ENCODE results near the gene CEP63.

Gene CEP63

DNA sequence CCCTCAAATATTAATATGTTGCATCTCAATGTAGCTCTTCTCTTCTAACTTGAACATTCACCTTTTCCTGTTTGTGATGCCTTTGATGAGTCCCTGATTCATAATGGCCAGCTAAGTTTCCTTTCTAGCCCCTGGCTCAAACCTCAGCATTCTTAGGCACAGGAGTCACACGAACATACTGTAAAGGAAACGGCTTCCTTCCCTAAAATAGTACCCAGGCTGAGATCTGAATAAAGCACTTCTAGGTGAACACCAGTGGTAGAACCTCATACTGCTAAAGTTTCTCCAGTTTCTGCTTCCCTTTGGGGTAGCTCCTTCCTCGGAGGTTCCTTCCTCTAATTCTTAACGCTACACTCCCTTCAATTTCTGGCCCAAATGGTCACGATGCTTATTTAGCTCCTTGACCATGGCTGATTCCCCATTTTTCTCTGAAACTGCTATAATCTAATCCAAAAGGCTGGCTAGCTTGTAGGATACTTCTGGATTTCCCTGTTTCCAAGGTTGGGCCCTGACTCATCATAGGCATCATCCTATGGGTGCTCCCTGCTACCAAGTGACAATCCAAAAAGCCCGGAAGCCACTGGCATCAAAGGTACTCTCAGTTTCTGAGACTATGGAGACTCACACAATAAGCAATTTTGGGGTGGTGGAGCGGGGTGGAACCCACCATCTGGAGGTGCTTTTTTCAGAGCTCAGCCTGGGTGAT, 2.5 kb upstream of the CEP63 start:
- H3K4me3 ChIP-seq (ENCODE audit: low read depth, low read length), result no peak overlapping the region
- H3K27ac ChIP-seq (ENCODE audit: low read depth, low read length), result no peak overlapping the region
- peaks cover 15% of the 10 kb centered on the region for H3K4me1 ChIP-seq (ENCODE audit: control insufficient read depth, insufficient read depth, low read length)
- H3K27me3 ChIP-seq (ENCODE audit: control insufficient read depth, insufficient read depth, low read length), result no peaks in the 10 kb centered on the region
- H3K9ac ChIP-seq (ENCODE audit: low read depth, low read length), result no peak overlapping the region
- peaks cover 41% of the 10 kb centered on the region for H3K36me3 ChIP-seq (ENCODE audit: control insufficient read depth, insufficient read depth, low read length)
- no peaks in the 10 kb centered on the region for H3K9me3 ChIP-seq (ENCODE audit: control insufficient read depth, insufficient read depth, low read length)

GRCh38 chr3:134485075-134485717, 661 bp upstream of the CEP63 start:
- Histone ChIP-seq H3K27ac (ENCODE audit: low read depth, low read length) (peak overlapping the region; percentile 86), H3K4me1 (ENCODE audit: control insufficient read depth, insufficient read depth, low read length) (peaks cover 15% of the 10 kb centered on the region), H3K9me3 (ENCODE audit: control insufficient read depth, insufficient read depth, low read length) (no peaks in the 10 kb centered on the region)

DNA sequence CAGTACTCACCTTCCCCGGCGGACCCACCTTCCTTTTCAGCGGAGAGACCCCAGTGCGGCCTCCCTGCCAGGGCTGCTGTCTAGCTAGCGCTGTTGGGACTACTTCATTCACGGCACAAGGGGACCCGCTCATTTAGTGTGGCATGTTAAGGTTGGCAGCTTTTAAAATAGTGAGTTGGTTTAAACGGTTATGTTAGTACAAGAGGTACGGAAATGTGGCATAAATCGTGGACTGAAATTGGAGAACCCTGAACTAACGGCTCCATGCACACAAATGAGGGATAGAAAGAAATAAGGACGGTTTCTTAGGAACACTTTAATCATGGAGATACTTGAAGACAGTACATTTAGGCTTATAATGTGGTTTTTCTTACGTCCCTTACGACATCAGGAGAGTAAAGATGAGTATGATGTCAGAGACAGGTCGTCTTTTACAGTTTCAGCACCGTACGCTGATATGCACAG, 752 bp downstream of the CEP63 start:
- peak overlapping the region; percentile 86 for H3K27ac ChIP-seq (ENCODE audit: low read depth, low read length)
- peaks cover 12% of the 10 kb centered on the region for H3K36me3 ChIP-seq (ENCODE audit: control insufficient read depth, insufficient read depth, low read length)
- no peaks in the 10 kb centered on the region for H3K27me3 ChIP-seq (ENCODE audit: control insufficient read depth, insufficient read depth, low read length)
- H3K9ac ChIP-seq (ENCODE audit: low read depth, low read length), result peak overlapping the region; percentile 91
- H3K4me3 ChIP-seq (ENCODE audit: low read depth, low read length), result peak overlapping the region; percentile 83
- H3K9me3 ChIP-seq (ENCODE audit: control insufficient read depth, insufficient read depth, low read length), result no peaks in the 10 kb centered on the region
- H3K4me1 ChIP-seq (ENCODE audit: control insufficient read depth, insufficient read depth, low read length), result peaks cover 15% of the 10 kb centered on the region

More at GRCh38 chr3:134485075-134485717, 661 bp upstream of the CEP63 start:
- Histone ChIP-seq H3K27me3 (ENCODE audit: control insufficient read depth, insufficient read depth, low read length) (no peaks in the 10 kb centered on the region), H3K36me3 (ENCODE audit: control insufficient read depth, insufficient read depth, low read length) (peaks cover 26% of the 10 kb centered on the region), H3K9ac (ENCODE audit: low read depth, low read length) (peak overlapping the region; percentile 91), H3K4me3 (ENCODE audit: low read depth, low read length) (peak overlapping the region; percentile 83)

- no peaks in the 10 kb centered on the region for H3K9me3 ChIP-seq (ENCODE audit: control insufficient read depth, insufficient read depth, low read length)
- H3K4me1 ChIP-seq (ENCODE audit: control insufficient read depth, insufficient read depth, low read length), result peaks cover 15% of the 10 kb centered on the region
- H3K9ac ChIP-seq (ENCODE audit: low read depth, low read length), result no peak overlapping the region
- H3K4me3 ChIP-seq (ENCODE audit: low read depth, low read length), result peak overlapping the region; percentile 83
- peaks cover 4% of the 10 kb centered on the region for H3K36me3 ChIP-seq (ENCODE audit: control insufficient read depth, insufficient read depth, low read length)
- H3K27ac ChIP-seq (ENCODE audit: low read depth, low read length), result no peak overlapping the region
- no peaks in the 10 kb centered on the region for H3K27me3 ChIP-seq (ENCODE audit: control insufficient read depth, insufficient read depth, low read length)
These were observed 1.5 kb downstream of the CEP63 start for GRCh38 chr3:134487406-134487805.

- 0 out of 2 replicates have a peak, but pooled peaks cover 3% of the 10 kb centered on the region for H3K36me3 ChIP-seq (ENCODE audit: control insufficient read depth, insufficient read depth, low read length)
- no peaks in the 10 kb centered on the region for H3K9me3 ChIP-seq (ENCODE audit: control insufficient read depth, insufficient read depth, low read length)
- H3K27me3 ChIP-seq (ENCODE audit: control insufficient read depth, insufficient read depth, low read length), result no peaks in the 10 kb centered on the region
- no peak overlapping the region for H3K27ac ChIP-seq (ENCODE audit: low read depth, low read length)
- no peak overlapping the region for H3K9ac ChIP-seq (ENCODE audit: low read depth, low read length)
- no peak overlapping the region for H3K4me3 ChIP-seq (ENCODE audit: low read depth, low read length)
- no peaks in the 10 kb centered on the region for H3K4me1 ChIP-seq (ENCODE audit: control insufficient read depth, insufficient read depth, low read length)
These were observed 8.6 kb downstream of the CEP63 start for GRCh38 chr3:134494495-134494894.

DNA sequence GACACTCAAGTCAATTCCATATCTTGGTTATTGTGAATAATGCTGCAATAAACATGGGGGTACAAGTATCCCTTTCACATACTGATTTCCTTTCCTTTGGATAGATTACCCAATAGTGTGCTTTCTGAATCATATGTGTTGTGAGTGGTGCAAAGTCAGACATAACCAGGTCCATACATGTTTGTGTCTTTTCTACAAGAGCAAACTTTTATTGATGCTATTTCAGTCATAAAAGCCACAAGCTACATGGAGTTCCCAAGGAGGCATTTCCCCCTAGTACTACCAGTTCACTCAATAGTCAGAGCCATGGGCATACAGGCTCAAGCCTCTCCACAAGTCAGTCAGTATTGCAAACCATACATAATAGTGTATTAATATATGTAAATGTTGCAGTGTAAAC, 10.1 kb downstream of the CEP63 start:
- Histone ChIP-seq H3K4me3 (ENCODE audit: low read depth, low read length) (no peak overlapping the region), H3K36me3 (ENCODE audit: control insufficient read depth, insufficient read depth, low read length) (0 out of 2 replicates have a peak, but pooled peaks cover 3% of the 10 kb centered on the region), H3K9me3 (ENCODE audit: control insufficient read depth, insufficient read depth, low read length) (no peaks in the 10 kb centered on the region), H3K27me3 (ENCODE audit: control insufficient read depth, insufficient read depth, low read length) (no peaks in the 10 kb centered on the region), H3K4me1 (ENCODE audit: control insufficient read depth, insufficient read depth, low read length) (no peaks in the 10 kb centered on the region), H3K9ac (ENCODE audit: low read depth, low read length) (no peak overlapping the region), H3K27ac (ENCODE audit: low read depth, low read length) (no peak overlapping the region)

GRCh38 chr3:134496471-134497071, 10.7 kb downstream of the CEP63 start:
- Histone ChIP-seq H3K9me3 (ENCODE audit: control insufficient read depth, insufficient read depth, low read length) (no peaks in the 10 kb centered on the region), H3K9ac (ENCODE audit: low read depth, low read length) (no peak overlapping the region), H3K27me3 (ENCODE audit: control insufficient read depth, insufficient read depth, low read length) (no peaks in the 10 kb centered on the region), H3K36me3 (ENCODE audit: control insufficient read depth, insufficient read depth, low read length) (0 out of 2 replicates have a peak, but pooled peaks cover 3% of the 10 kb centered on the region), H3K27ac (ENCODE audit: low read depth, low read length) (no peak overlapping the region), H3K4me1 (ENCODE audit: control insufficient read depth, insufficient read depth, low read length) (no peaks in the 10 kb centered on the region), H3K4me3 (ENCODE audit: low read depth, low read length) (no peak overlapping the region)

- no peaks in the 10 kb centered on the region for H3K4me1 ChIP-seq (ENCODE audit: control insufficient read depth, insufficient read depth, low read length)
- H3K9ac ChIP-seq (ENCODE audit: low read depth, low read length), result no peak overlapping the region
- H3K27me3 ChIP-seq (ENCODE audit: control insufficient read depth, insufficient read depth, low read length), result no peaks in the 10 kb centered on the region
- no peaks in the 10 kb centered on the region for H3K36me3 ChIP-seq (ENCODE audit: control insufficient read depth, insufficient read depth, low read length)
- H3K27ac ChIP-seq (ENCODE audit: low read depth, low read length), result no peak overlapping the region
- H3K4me3 ChIP-seq (ENCODE audit: low read depth, low read length), result no peak overlapping the region
- no peaks in the 10 kb centered on the region for H3K9me3 ChIP-seq (ENCODE audit: control insufficient read depth, insufficient read depth, low read length)
These were observed 17.4 kb downstream of the CEP63 start for GRCh38 chr3:134503266-134503665.

GRCh38 chr3:134504132-134504531, 18.3 kb downstream of the CEP63 start:
- no peaks in the 10 kb centered on the region for H3K9me3 ChIP-seq (ENCODE audit: control insufficient read depth, insufficient read depth, low read length)
- no peak overlapping the region for H3K9ac ChIP-seq (ENCODE audit: low read depth, low read length)
- H3K4me1 ChIP-seq (ENCODE audit: control insufficient read depth, insufficient read depth, low read length), result no peaks in the 10 kb centered on the region
- H3K27me3 ChIP-seq (ENCODE audit: control insufficient read depth, insufficient read depth, low read length), result no peaks in the 10 kb centered on the region
- no peak overlapping the region for H3K27ac ChIP-seq (ENCODE audit: low read depth, low read length)
- no peaks in the 10 kb centered on the region for H3K36me3 ChIP-seq (ENCODE audit: control insufficient read depth, insufficient read depth, low read length)
- no peak overlapping the region for H3K4me3 ChIP-seq (ENCODE audit: low read depth, low read length)

- no peaks in the 10 kb centered on the region for H3K9me3 ChIP-seq (ENCODE audit: control insufficient read depth, insufficient read depth, low read length)
- no peak overlapping the region for H3K4me3 ChIP-seq (ENCODE audit: low read depth, low read length)
- no peaks in the 10 kb centered on the region for H3K4me1 ChIP-seq (ENCODE audit: control insufficient read depth, insufficient read depth, low read length)
- H3K36me3 ChIP-seq (ENCODE audit: control insufficient read depth, insufficient read depth, low read length), result no peaks in the 10 kb centered on the region
- no peak overlapping the region for H3K9ac ChIP-seq (ENCODE audit: low read depth, low read length)
- H3K27me3 ChIP-seq (ENCODE audit: control insufficient read depth, insufficient read depth, low read length), result no peaks in the 10 kb centered on the region
- no peak overlapping the region for H3K27ac ChIP-seq (ENCODE audit: low read depth, low read length)
These were observed 19.6 kb downstream of the CEP63 start for GRCh38 chr3:134505485-134505884.

DNA sequence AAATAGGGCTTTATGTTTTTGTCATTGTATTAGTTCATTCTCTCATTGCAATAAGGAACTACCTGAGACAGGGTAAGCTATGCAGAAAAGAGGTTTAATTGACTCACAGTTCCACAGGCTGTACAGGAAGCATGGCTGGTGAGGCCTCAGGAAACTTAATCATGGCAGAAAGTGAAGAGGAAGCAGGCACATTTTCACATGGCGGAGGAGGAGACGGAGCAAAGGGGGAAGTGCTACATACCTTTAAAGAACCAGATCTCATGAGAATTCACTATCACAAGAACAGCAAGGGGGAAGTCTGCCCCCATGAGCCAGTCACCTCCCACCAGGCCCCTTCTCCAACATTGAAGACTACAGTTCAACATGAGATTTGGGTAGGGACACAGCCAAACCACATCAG, 25.6 kb downstream of the CEP63 start:
- H3K27me3 ChIP-seq (ENCODE audit: control insufficient read depth, insufficient read depth, low read length), result no peaks in the 10 kb centered on the region
- H3K36me3 ChIP-seq (ENCODE audit: control insufficient read depth, insufficient read depth, low read length), result peaks cover 8% of the 10 kb centered on the region; the same call in 1 of the 2 replicates
- H3K4me1 ChIP-seq (ENCODE audit: control insufficient read depth, insufficient read depth, low read length), result no peaks in the 10 kb centered on the region
- H3K9me3 ChIP-seq (ENCODE audit: control insufficient read depth, insufficient read depth, low read length), result no peaks in the 10 kb centered on the region
- H3K9ac ChIP-seq (ENCODE audit: low read depth, low read length), result no peak overlapping the region
- H3K27ac ChIP-seq (ENCODE audit: low read depth, low read length), result no peak overlapping the region
- no peak overlapping the region for H3K4me3 ChIP-seq (ENCODE audit: low read depth, low read length)

All from HUES48 (cell line).